H1 (cell line): ENCODE measurements around the gene PEAK3. TPM values are rescaled to one million over a fixed set of nuclear protein-coding genes. Genes with fewer than 3 reads are reported as not detected.

Experiments
- ASH2L ChIP-seq: fragments of 200-600, 300-600 bp; sonication (generic); IDR thresholded peaks from one replicate; pipeline ENCODE4 v1.7.1; 2017; ENCODE audit warnings: low read length
- CBX8 ChIP-seq: fragments of 300-800, 300-1000 bp; sonication (generic); IDR thresholded peaks from 2 replicates; pipeline ENCODE4 v1.7.1; 2016; ENCODE audit warnings: low read depth, low read length, borderline replicate concordance
- CHD7 ChIP-seq: fragments of 300-600 bp; sonication (generic); IDR thresholded peaks from 2 replicates; pipeline ENCODE4 v1.7.1; 2012; ENCODE audit warnings: low read length, moderate library complexity, mild to moderate bottlenecking, inconsistent platforms; ENCODE audit not compliant: insufficient replicate concordance
- E2F6 ChIP-seq: IDR thresholded peaks from 2 replicates; pipeline ENCODE4 v1.6.1; 2012; ENCODE audit warnings: inconsistent platforms
- EP300 ChIP-seq, 2 experiments: IDR thresholded peaks; 1 replicate in 1 of 2; 2 replicates in 1 of 2; pipeline ENCODE4 v1.6.1; 2011 to 2012; ENCODE audit warnings: low read depth in 2 of 2, low read length in 2 of 2, mild to moderate bottlenecking in 2 of 2, borderline replicate concordance in 1 of 2, inconsistent platforms in 1 of 2, moderate library complexity in 1 of 2
- MAFK ChIP-seq: IDR thresholded peaks from 2 replicates; pipeline ENCODE4 v1.6.1; 2012; ENCODE audit warnings: low read depth, mild to moderate bottlenecking, improper control_type of control experiment, low read length
- SIRT6 ChIP-seq: IDR thresholded peaks from one replicate; pipeline ENCODE4 v1.7.1; 2012; ENCODE audit warnings: low read length, inconsistent platforms
- SP1 ChIP-seq: IDR thresholded peaks from 2 replicates; pipeline ENCODE4 v1.6.1; 2011; ENCODE audit warnings: low read depth, low read length
- ZNF274 ChIP-seq: IDR thresholded peaks from 2 replicates; pipeline ENCODE4 v1.7.0; 2012; ENCODE audit warnings: low read length, borderline replicate concordance; ENCODE audit errors: extremely low read depth
- polyA plus RNA-seq, 7 experiments: library from polyadenylated mRNA; depleted of rRNA in 3 of 7; stranded (reverse) in 5 of 7; unstranded in 2 of 7; fragments of >200 nt in 5 of 7; fragments of 200-250 nt in 2 of 7; gene quantifications; 1 replicate in 5 of 7; 2 replicates in 1 of 7; 4 replicates in 1 of 7; pipeline versions ENCODE4 v1.2.1 to v1.2.3, GENCODE V29; 2011 to 2013; ENCODE audit warnings: missing spikeins in 2 of 7, mixed read lengths in 2 of 7
- total RNA-seq: library from RNA; stranded (reverse); fragmentation: NEBNext Ultra II Directional; extraction: Animal tissue kit (Norgen Biotek cat#: 25700); gene quantifications from 2 replicates; pipeline ENCODE4 v1.2.1, GENCODE V29; 2021

Gene PEAK3
- total and polyA plus RNA-seq, 2 of the 8 experiments (the other 6 are each of a cell fraction or from before 2014, with no cell fraction given): not detected

- TF ChIP-seq CHD7 (no peak), CBX8 (no peak), E2F6 (no peak), EP300 (IDR thresholded peaks at IDR 0.05; ENCODE audit: borderline replicate concordance in 1 of 2, low read depth in 2 of 2, low read length in 2 of 2) (no peak), SP1 (no peak), ASH2L (no peak), ZNF274 (no peak), MAFK (no peak), SIRT6 (no peak)
- TF ChIP-seq, all 59 proteins: peak for 0
These were observed 33.3 kb upstream of the PEAK3 start (continued) for GRCh38 chr19:2315121-2315817.
